GM19438 (cell line): ENCODE measurements around the gene ACSM3.
"Not testable (repeated sequence)": the region's sequence is repeated elsewhere in the genome, so short reads cannot be mapped to it uniquely, and the experiment has no call there.

ENCODE experiments used
- ATAC-seq: cut with Tn5 transposase; IDR thresholded peaks from one replicate; pipeline ENCODE4 v1.9.1; 2021; ENCODE audit warnings: low read depth; ENCODE audit not compliant: unreplicated experiment

Gene ACSM3

DNA sequence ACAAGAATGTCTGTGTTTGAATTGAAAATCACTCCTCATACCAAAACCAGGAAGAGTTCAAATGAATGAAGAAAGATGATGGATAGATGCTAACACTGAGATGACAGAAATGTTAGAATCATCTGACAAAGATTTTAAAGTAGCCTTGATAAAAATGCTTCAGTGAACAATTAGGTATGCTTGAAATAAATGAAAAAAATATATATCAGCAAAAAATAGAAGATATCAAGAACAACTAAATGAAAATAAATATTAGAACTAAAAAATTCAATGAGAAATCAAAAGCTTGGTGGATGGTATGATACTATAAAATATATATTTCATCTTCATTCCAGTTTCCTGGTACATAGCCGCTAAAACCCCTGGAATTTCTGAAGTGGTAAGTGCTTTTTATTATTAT, 8.6 kb upstream of the ACSM3 start:
- no peak for ATAC-seq

DNA sequence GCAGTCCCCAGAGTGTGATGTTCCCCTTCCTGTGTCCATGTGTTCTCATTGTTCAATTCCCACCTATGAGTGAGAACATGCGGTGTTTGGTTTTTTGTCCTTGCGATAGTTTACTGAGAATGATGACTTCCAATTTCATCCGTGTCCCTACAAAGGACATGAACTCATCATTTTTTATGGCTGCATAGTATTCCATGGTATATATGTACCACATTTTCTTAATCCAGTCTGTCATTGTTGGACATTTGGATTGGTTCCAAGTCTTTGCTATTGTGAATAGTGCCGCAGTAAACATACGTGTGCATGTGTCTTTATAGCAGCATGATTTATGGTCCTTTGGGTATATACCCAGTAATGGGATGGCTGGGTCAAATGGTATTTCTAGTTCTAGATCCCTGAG, 8.0 kb upstream of the ACSM3 start:
- ATAC-seq, result not testable (repeated sequence)

DNA sequence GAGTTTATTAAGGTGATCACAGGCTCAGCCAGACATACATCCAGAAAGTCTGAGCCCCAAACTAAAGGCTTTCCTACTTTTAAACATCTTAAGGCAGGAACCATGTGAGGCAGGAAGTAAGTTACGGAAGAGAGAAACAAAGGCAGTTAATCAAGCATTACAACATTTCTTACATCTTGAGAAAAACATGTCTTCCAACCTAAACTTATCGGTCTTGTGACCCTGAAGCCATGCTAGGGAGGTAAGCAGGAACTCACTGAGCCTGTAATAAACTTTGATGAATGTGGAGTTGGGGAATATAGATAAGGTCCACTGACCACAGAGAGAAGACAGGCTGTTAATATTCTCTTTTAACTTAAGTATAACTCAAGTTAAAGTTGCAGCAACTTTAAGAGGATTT, 3.5 kb upstream of the ACSM3 start:
- no peak for ATAC-seq

DNA sequence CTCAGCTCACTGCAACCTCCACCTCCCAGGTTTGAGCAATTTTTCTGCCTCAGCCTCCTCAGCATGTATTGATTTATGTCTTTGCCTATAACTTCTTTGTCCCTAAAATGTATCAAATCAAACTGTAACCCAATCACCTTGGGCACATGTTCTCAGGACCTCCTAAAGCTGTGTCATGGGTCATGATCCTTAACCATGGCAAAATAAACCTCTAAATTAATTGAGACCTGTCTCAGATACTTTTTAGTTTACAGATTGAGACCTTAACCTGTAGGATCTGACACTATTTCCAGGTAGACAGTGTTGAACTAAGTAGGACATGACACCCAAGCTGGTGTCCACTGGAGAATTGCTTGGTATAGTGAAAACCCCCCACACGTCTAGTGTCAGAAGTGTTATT, 2.6 kb upstream of the ACSM3 start:
- no peak for ATAC-seq

DNA sequence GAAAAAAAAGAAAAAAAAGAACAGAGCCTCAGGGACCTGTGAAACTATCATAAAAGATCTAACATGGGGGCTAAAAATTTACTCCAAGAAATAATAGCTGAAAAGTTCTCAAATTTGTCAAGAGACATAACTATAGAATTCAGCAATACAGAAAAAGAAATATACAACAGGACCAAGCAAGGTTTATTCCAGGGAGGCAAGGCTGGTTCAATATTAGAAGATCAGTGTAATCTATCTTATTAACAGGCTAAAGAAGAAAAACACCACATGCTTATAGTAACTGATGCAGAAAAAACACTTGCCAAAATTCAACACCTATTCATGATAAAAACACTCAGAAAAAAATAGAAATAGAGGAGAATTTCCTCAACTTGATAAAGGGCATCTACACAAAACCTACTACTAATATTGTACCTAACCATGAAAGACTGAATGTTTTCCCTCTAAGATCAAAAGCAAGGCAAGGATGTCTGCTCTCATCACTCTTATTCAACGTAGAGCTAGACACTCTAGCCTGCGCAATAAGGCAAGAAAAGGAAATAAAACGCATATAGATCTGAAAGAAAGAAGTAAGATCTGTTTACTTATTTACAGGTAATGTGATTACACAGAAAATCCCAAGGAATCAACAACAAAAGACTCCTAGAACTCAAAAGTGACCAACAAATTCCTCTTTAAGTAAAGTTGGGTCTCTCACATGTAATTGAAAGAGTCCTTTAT, 1.2 kb upstream of the ACSM3 start:
- ATAC-seq, result no peak

DNA sequence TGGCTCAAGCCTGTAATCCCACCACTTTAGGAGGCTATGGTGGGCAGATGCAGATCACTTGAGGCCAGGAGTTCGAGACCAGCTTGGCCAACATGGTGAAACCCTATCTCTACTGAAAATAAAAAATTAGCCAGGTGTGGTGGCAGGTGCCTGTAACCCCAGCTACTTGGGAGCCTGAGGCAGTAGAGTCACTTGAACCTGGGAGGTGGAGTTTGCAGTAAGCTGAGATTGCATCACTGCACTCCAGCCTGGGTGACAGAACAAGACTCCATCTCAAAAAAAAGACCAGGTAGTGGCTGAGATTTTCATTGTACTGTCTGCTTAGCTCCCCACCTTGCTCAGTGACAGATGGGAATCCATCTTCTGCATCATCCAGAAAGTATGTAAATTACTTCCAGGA, 634 bp downstream of the ACSM3 start:
- not testable (repeated sequence) for ATAC-seq

DNA sequence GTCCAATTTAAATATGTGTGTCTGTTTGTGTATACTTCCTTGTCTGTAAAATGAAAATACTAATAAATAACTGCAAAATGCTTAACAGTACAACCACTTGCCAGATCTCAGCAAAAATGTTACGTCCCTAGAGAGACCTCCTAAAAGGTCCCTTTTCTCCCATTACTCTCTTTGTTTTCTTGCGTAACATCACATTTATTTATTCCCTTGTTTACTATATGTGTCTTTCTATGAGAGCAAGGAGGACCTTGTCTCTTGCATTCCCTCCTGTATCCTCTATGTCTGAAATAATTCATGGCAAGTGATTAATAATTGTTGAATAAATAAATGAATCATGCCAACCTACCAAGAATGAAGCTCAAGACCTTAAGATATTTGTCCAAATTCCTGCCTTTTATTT, 1.9 kb downstream of the ACSM3 start:
- ATAC-seq, result no peak

DNA sequence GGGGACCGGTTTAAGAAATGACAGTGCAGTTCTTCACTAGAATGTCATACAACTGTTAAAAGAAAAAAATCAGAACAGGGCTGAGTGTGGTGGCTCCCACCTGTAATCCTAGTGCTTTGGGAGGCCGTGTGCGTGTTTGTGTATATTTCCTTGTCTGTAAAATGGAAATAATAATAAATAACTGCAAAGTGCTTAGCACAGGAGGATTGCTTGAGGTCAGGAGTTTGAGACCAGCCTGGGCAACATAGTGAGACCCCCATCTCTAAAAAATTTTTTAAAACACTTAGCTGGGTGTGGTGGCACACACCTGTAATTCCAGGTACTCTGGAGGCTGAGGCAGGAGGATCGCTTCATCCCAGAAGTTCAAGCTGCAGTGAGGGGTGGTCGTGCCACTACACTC, 2.5 kb downstream of the ACSM3 start:
- ATAC-seq, result no peak

DNA sequence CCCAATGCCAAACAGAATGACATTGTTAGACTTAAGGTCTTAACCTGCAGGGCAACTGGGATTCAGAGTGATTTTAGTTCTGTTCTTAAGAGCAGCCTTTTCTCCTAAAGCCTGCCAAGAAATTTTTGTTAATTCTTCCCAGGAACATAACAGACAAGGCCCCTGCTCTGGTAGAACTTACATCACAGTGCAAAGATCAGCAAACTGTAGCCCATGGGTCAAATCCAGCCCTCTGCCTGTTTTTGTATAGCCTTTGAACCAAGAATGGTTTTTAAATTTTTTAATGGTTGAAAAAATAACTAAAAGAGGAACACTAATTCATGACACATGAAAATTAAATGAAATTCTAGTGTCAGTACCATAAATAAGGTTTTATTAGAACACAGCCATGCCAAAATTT, 3.8 kb downstream of the ACSM3 start:
- ATAC-seq, result no peak

DNA sequence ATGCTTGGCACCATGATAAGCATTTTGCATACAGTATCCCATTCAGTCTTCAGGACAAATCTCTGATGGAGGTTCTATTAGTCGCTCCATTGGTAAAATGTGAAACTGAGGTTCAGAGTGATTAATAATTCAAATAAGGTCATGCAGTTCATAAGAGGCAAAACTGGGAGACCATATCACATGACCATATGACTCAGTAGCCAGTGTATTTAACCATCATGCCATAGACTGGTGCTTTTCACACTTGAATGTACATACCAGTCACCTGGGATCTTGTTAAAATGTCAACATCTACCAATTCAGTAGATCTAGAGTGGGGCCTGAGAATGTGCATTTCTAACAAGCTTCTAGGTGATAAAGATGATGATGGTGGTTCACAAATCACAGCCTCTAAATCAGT, 4.3 kb downstream of the ACSM3 start:
- no peak for ATAC-seq

DNA sequence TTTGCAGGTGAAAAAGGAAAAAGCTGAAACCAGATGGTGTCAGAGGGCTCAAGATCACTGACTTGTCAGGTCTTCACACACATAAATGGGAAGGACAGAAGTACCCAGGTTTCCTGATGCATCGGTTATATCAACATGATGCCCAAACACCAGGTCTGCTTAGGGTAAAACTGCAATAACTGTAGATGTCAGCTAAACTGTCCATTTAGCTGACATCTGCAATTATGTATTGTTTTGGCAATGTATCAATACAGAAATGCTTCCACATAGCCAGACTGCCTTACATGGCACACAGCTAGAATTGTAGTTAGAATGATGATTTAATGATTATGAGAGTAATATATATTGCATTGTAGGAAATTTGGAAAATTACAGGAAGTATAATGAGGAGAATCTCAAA, 5.0 kb downstream of the ACSM3 start:
- ATAC-seq, result no peak

DNA sequence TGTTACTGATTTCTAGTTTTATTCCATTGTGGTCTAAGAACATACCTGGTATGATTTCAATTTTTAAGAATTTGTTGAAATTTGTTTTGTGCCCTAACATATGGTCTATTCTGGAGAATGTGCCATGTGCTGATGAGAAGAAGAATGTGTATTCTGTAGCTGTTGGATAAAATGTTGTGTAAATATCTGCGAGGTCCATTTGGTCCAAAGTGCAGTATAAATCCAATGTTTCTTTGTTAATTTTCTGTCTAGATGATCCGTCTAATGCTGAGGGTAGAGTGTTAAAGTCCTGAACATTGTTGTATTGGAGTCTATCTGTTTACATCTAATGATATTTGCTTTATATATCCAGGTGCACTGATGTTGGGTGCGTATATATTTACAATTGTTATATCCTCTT, 9.9 kb downstream of the ACSM3 start:
- ATAC-seq, result no peak

DNA sequence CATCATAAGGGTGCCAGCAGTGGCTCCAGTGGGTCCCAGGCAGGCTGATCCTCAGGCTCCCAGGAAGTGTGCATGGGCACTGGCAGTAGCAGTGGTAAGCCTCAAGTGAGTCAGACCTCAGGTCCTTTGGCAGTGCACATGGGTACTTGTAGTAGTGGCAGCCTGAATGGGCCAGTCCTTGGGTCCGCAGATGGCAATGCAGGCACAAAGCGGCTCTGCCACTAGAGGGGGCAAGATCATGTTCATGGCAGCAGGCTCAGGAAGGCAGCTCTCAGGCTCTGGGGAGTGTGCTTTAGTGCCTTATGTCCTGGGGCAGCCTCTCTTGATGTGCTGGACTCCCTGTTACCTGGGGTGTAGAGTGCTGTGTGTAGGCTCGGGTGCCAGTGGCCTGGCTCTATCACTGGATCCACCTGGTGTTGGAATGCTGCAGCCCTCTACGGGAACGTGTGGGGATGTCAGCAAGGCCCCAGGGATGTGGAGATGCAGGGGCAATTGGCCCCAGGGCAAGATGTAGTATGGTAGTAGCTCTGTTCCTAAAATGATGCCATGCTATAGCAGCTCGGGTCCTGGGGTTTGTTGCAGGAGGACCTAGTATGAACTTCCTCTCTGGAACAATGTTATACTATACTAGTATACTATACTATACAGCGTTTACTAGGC, 11.0 kb downstream of the ACSM3 start:
- ATAC-seq, result no peak

DNA sequence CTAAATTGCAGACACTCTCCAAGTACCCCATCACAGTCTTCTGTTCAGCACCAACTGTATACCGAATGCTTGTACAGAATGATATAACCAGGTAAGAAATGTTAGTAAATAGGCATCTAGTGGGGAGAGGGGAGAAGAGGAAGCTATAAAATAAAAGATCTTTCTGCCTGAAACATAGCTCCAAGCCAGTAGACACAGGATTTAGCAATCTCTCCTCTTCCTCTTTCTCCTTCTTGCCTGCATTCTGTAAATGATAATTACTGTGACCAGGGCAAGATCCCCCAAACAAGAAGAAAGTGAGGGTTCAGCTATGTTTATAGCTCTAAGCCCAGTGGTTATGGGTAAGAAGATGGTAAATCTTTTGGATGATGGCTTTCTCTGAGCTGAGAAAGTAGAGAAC, 17.9 kb downstream of the ACSM3 start:
- ATAC-seq, result no peak

DNA sequence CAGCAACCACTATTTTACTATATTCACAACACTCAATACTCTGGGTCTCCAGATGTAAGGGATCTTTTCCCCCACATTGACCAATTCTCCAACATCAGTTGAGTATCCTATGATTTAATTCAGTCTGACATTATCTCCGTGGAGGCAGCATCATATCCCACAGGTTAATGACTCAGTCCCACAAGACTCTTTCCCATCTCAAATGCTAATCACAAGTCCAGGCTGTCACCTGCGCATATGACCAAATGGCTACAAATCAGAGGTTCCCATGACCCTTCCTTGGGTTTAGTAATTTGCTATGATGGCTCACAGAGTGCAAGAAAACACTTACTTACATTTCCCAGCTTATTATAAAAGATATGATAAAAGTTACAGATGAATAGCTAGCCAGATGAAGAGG, 18.7 kb downstream of the ACSM3 start:
- no peak for ATAC-seq

DNA sequence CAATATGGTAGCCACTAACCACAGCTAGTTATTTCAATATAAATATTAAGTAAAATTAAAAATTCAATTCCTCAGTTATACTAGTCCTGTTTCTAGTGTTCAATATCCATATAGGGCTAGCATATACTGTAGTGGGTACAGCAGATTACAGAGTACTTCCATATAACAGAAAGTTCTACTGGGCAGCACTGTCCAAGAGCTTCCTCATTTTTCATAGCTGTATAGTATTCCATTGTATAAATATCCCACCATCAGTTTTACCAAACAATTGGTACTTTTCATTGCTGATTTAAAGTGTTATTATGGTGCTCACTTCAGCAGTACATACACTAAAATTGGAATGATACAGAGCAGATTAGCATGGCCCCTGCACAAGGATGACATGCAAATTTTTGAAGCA, 20.4 kb downstream of the ACSM3 start:
- ATAC-seq, result no peak

DNA sequence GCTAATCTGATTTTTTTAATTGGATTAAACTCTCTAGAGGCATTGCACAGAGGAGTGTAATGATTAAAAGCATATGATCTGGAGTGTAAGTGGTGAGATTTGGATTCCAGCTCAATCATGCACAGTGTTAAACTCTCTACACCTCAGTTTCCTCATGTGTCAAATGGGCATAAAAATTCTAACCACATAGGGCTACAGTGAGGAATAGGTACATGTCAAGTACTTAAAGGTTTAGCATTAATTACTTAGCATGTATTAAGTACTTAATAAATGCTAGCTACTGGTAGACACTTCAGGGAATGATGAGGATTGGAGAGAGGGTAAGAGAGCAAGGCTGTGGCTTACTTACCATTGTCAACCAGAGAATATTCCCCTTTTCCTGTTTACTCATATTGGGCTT, 25.3 kb downstream of the ACSM3 start:
- no peak for ATAC-seq

DNA sequence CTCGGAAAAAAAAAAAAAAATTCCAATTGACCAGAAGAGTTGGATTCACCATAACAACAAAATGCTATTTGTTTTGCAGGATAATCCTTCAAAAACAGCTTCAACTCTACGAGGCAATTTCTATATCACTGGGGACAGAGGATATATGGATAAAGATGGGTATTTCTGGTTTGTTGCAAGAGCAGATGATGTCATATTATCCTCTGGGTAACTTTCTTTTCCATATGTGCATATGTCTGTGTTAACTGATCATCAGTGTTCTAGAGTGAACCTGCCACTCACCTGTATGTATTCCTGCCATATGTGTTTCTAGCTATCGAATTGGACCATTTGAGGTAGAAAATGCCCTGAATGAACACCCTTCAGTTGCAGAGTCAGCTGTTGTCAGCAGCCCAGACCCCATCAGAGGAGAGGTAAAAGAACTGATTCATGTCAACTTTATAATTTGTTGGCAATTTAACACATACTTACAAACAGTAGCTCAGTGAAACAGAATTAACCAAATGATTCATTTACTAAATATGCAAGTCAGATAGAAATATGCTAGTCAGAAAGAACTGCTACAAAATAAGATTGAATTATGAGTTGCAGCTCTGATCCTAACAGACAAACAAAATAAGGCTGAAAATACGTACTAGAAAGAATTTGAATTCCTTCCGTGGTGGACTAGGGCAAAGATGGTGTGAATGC, 28.3 kb downstream of the ACSM3 start:
- no peak for ATAC-seq

DNA sequence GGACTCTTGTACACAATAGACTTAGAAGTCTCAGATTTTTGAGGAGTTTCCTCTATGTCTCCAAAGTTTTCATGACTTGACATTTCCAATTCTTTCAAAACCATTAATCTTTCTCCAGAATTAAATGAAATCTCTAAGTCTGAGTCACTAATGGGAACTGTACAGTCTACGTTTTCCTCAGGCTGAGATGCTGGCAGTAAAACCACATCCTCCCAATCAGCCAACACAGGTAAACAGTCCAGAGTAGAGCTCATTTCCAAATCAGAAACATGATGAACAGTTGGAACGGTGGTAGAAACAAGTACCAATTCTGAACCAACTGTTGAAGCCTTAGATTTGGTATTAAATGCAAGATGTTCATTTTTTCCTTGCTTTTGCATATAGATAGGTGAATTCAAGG, 34.5 kb downstream of the ACSM3 start:
- ATAC-seq, result no peak

DNA sequence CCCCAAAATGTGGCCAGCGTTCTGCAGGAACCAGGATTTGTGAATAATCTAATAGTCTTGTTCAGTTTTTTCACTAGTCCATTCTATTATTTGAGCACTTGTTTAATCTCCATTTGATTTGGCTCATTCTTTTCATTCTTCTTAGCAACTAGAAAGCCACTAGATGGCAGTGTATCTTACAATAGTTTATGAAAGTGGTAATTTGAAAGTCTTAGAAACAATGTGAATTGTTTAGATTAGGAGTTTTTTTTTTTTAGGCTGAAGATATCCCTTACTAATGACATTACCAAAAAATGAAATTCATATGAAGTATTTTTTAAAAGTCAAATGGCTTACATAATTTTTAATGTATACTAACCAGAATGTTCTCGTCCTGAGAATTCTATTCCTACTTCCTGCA, 35.8 kb downstream of the ACSM3 start:
- no peak for ATAC-seq

DNA sequence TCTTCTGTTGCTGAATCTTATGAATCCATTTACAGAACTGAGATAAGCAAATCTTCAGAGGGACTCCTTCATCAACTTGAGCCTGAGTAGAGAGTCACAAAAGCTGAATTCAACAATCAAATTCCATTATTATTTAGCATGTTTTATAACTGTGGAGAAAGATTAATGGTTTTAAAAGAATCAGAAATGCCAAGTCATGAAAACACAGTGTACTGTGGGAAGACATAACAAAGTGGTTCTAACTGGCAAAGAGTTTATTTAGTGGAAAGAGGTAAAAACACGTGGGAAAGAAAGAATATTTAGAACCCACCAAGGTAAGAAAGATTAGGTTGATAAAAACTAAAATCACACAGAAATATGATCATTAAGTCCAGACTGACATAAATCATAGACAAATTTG, 37.5 kb downstream of the ACSM3 start:
- ATAC-seq, result no peak

DNA sequence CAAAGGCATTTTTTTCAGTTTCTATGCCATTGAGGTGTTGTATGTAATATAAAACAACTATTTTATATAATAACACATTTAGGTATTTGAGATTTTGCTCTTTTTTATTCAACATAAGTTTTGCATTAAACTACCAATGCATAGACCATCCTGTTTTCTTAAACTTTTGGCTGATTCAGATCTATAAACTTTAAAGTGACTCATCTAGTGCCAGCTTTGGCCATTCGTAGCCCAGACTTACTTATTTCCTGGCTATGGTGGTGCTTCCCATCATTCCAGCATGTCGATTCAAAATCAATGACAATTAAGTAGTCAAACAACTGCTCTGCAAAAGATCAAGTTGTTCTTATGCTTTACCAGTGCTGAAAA, 39.4 kb downstream of the ACSM3 start:
- ATAC-seq, result no peak
